ENCODE results near the gene PANK4.

PANK4 gene

DNA sequence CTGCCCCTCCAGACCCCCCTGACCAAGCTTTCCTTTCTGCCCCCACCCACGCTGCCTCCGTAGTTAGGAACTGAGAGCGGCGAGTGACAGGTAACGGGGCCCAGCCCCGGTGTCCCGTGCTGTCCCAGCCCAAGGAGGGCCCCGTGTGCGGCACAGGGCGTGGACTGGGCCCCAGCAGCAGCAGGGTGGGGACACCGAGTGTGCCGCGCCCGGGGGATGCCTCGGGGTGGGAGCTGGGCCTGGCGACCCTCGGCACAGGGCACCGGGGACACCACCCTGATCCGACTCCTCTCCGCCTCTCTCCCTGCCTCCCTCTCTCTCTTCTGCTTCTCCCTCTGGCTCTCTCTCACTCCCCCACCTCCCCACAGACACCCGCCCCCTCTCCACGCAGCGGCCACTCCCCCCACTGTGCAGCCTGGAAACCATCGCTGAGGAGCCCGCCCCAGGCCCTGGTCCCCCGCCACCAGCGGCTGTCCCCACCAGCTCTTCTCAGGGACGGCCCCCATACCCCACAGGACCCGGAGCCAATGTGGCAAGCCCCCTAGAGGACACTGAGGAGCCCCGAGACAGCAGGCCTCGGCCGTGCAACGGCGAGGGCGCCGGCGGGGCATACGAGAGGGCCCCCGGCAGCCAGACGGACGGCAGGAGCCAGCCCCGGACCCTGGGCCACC is 22.7 kb downstream of the PANK4 start:
- no peak overlapping the region for H3K9ac ChIP-seq (ENCODE audit: low read length)
- H3F3A ChIP-seq (ENCODE audit: insufficient read depth, low read length), result no peaks in the 10 kb centered on the region
- H3K9me3 ChIP-seq (replicated peaks; ENCODE audit: insufficient read depth, low read length), result no peaks in the 10 kb centered on the region
- no peak overlapping the region for H2AFZ ChIP-seq (ENCODE audit: low read length)
- H4K20me1 ChIP-seq (ENCODE audit: insufficient read depth, low read length), result no peaks in the 10 kb centered on the region
- H3K9me2 ChIP-seq (replicated peaks; ENCODE audit: insufficient read depth, low read length), result no peaks in the 10 kb centered on the region
- no peaks in the 10 kb centered on the region for H3K4me1 ChIP-seq (ENCODE audit: low read length)
- DNase-seq, result no peak
- H3K36me3 ChIP-seq (replicated peaks; ENCODE audit: insufficient read depth, low read length), result no peaks in the 10 kb centered on the region
- no peak overlapping the region for H3K4me3 ChIP-seq (ENCODE audit: low read length)
- no peaks in the 10 kb centered on the region for H3K79me2 ChIP-seq (ENCODE audit: low read length)
- TF ChIP-seq, protein P1, sequence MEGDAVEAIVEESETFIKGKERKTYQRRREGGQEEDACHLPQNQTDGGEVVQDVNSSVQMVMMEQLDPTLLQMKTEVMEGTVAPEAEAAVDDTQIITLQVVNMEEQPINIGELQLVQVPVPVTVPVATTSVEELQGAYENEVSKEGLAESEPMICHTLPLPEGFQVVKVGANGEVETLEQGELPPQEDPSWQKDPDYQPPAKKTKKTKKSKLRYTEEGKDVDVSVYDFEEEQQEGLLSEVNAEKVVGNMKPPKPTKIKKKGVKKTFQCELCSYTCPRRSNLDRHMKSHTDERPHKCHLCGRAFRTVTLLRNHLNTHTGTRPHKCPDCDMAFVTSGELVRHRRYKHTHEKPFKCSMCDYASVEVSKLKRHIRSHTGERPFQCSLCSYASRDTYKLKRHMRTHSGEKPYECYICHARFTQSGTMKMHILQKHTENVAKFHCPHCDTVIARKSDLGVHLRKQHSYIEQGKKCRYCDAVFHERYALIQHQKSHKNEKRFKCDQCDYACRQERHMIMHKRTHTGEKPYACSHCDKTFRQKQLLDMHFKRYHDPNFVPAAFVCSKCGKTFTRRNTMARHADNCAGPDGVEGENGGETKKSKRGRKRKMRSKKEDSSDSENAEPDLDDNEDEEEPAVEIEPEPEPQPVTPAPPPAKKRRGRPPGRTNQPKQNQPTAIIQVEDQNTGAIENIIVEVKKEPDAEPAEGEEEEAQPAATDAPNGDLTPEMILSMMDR (IDR thresholded peaks at IDR 0.05; ENCODE audit: low read length), result no peak
- TF ChIP-seq EZH2phosphoT487 (IDR thresholded peaks at IDR 0.05; ENCODE audit: low read length) (no peak), EZH2 (optimal IDR thresholded peaks at IDR 0.05; ENCODE audit: low read depth, low read length) (no peak)
- no peak overlapping the region for H3K27ac ChIP-seq (ENCODE audit: low read length)
- no peak overlapping the region for H3K4me2 ChIP-seq (ENCODE audit: low read depth, low read length)
- H3K27me3 ChIP-seq (replicated peaks; ENCODE audit: insufficient read depth, low read length), result peaks cover 21% of the 10 kb centered on the region

DNA sequence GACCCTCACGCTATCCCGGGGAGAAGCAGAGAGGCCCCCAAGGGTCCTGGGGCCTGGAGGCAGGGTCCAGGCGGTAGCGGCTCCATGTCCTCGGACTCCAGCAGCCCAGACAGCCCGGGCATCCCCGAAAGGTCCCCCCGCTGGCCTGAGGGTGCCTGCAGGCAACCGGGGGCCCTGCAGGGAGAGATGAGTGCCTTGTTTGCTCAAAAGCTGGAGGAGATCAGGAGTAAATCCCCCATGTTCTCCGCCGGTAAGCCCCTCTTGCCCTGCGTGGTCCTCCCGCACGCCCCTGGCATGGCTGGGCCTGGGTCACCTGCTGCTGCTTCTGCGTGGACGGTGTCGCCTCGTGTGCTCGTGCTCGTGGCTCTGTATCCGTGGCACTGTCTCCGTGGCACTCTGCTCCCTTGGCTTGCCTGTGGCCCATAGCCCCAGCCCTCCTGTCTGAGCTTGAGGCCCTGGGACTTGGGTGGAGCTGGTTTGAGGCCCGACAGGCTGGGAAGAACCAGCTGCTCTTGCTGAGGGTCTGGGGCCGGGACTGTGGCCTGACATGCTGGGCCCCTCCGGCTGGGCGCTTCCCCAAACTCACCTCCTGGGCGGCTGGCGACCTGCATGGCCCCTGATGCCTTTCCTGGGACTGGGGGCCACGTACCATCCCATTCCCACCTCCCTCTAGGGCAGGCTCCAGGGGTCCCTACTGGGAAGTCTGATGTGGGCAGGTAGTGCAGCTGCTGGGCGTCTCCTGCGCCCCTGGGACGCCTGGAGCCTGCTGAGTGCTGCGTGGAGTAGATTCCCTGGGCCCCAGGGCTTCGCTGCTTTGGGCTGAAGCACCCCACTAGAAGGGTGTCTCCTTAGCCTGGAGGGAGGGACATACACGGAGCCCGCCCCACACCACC is 23.5 kb downstream of the PANK4 start:
- Histone ChIP-seq H2AFZ (ENCODE audit: low read length) (no peak overlapping the region), H3K4me2 (ENCODE audit: low read depth, low read length) (no peak overlapping the region), H3K27me3 (replicated peaks; ENCODE audit: insufficient read depth, low read length) (peaks cover 21% of the 10 kb centered on the region), H3K9me2 (replicated peaks; ENCODE audit: insufficient read depth, low read length) (no peaks in the 10 kb centered on the region), H3F3A (ENCODE audit: insufficient read depth, low read length) (no peaks in the 10 kb centered on the region), H3K4me1 (ENCODE audit: low read length) (no peaks in the 10 kb centered on the region), H3K27ac (ENCODE audit: low read length) (no peak overlapping the region), H4K20me1 (ENCODE audit: insufficient read depth, low read length) (no peaks in the 10 kb centered on the region), H3K36me3 (replicated peaks; ENCODE audit: insufficient read depth, low read length) (no peaks in the 10 kb centered on the region), H3K4me3 (ENCODE audit: low read length) (no peak overlapping the region), H3K79me2 (ENCODE audit: low read length) (no peaks in the 10 kb centered on the region), H3K9me3 (replicated peaks; ENCODE audit: insufficient read depth, low read length) (no peaks in the 10 kb centered on the region), H3K9ac (ENCODE audit: low read length) (no peak overlapping the region)
- TF ChIP-seq, protein P1 (IDR thresholded peaks at IDR 0.05; ENCODE audit: low read length), result no peak
- TF ChIP-seq EZH2 (optimal IDR thresholded peaks at IDR 0.05; ENCODE audit: low read depth, low read length) (no peak), EZH2phosphoT487 (IDR thresholded peaks at IDR 0.05; ENCODE audit: low read length) (no peak)
- DNase-seq, result no peak

DNA sequence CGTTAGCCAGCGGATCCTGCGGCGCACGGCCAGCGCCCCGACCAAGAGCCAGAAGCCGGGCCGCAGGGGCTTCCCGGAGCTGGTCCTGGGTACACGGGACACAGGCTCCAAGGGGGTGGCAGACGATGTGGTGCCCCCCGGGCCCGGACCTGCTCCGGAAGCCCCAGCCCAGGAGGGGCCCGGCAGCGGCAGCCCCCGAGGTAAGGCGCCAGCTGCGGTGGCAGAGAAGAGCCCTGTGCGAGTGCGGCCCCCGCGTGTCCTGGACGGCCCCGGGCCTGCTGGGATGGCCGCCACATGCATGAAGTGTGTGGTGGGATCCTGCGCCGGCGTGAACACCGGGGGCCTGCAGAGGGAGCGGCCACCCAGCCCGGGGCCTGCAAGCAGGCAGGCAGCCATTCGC is 24.2 kb downstream of the PANK4 start:
- TF ChIP-seq EZH2 (optimal IDR thresholded peaks at IDR 0.05; ENCODE audit: low read depth, low read length), result no peak
- TF ChIP-seq, protein P1 (IDR thresholded peaks at IDR 0.05; ENCODE audit: low read length), result no peak
- no peak for TF ChIP-seq EZH2phosphoT487 (IDR thresholded peaks at IDR 0.05; ENCODE audit: low read length)
- H3K36me3 ChIP-seq (replicated peaks; ENCODE audit: insufficient read depth, low read length), result no peaks in the 10 kb centered on the region
- H3K9me3 ChIP-seq (replicated peaks; ENCODE audit: insufficient read depth, low read length), result no peaks in the 10 kb centered on the region
- H3K27ac ChIP-seq (ENCODE audit: low read length), result no peak overlapping the region
- no peaks in the 10 kb centered on the region for H3F3A ChIP-seq (ENCODE audit: insufficient read depth, low read length)
- no peaks in the 10 kb centered on the region for H3K4me1 ChIP-seq (ENCODE audit: low read length)
- H3K4me2 ChIP-seq (ENCODE audit: low read depth, low read length), result no peak overlapping the region
- no peak overlapping the region for H3K9ac ChIP-seq (ENCODE audit: low read length)
- peaks cover 21% of the 10 kb centered on the region for H3K27me3 ChIP-seq (replicated peaks; ENCODE audit: insufficient read depth, low read length)
- no peaks in the 10 kb centered on the region for H4K20me1 ChIP-seq (ENCODE audit: insufficient read depth, low read length)
- H2AFZ ChIP-seq (ENCODE audit: low read length), result no peak overlapping the region
- H3K4me3 ChIP-seq (ENCODE audit: low read length), result no peak overlapping the region
- no peaks in the 10 kb centered on the region for H3K9me2 ChIP-seq (replicated peaks; ENCODE audit: insufficient read depth, low read length)
- DNase-seq, result no peak
- H3K79me2 ChIP-seq (ENCODE audit: low read length), result no peaks in the 10 kb centered on the region

All from MM.1S (cell line).